Caco-2 (cell line): Measurements from ENCODE around the gene XRN2. TPM values are rescaled to one million over a fixed set of nuclear protein-coding genes. Genes with fewer than 3 reads are reported as not detected.

ENCODE experiments used
- BruUV-seq: library from RNA; stranded (reverse); fragments of 400-500 nt; replicated peaks from 2 replicates; lab custom pipeline; 2021; lab: Mats Ljungman, UMichigan
- CTCF ChIA-PET: fragments of 300-600 bp; sonication (Branson Sonifier 250); formaldehyde crosslinking; loops from one replicate; lab custom pipeline; 2022; ENCODE audit warnings: antibody characterized with exemption; lab: Charles Lee
- POLR2A ChIA-PET: fragments of 300-600 bp; sonication (Branson Sonifier 250); formaldehyde crosslinking; loops from one replicate; lab custom pipeline; 2022; ENCODE audit warnings: antibody characterized with exemption; lab: Charles Lee
- DNase-seq, 2 experiments: peaks; one replicate each; pipeline versions ENCODE4 v3.0.0 to v3.0.0-alpha.2; 2020 to 2022
- H3K27me3 ChIP-seq: replicated peaks from 2 replicates; pipeline ENCODE4 v1.6.0; 2011; ENCODE audit warnings: low read length; ENCODE audit not compliant: control insufficient read depth, insufficient read depth
- H3K36me3 ChIP-seq: 2 replicates; pipeline ENCODE4 v1.5.1; 2011; ENCODE audit warnings: low read length; ENCODE audit not compliant: control insufficient read depth, insufficient read depth
- H3K4me1 ChIP-seq: fragments of 250-450 bp; sonication (Bioruptor Pico); 2 replicates; pipeline ENCODE4 v1.5.1; 2020; ENCODE audit warnings: mild to moderate bottlenecking
- H3K4me3 ChIP-seq: 2 replicates; pipeline ENCODE4 v1.5.1; 2011; ENCODE audit warnings: low read depth, mild to moderate bottlenecking, control low read depth, low read length
- H3K9me3 ChIP-seq: fragments of 250-450 bp; sonication (Bioruptor Pico); 2 replicates; pipeline ENCODE4 v1.5.1; 2020; ENCODE audit warnings: mild to moderate bottlenecking, moderate library complexity
- H3K27ac Mint-ChIP-seq: one replicate; pipeline ENCODE4 v1.8.0; 2022; ENCODE audit warnings: mixed read lengths; ENCODE audit not compliant: unreplicated experiment
- H3K27me3 Mint-ChIP-seq: one replicate; pipeline ENCODE4 v1.8.0; 2022; ENCODE audit warnings: mixed read lengths; ENCODE audit not compliant: insufficient read depth, unreplicated experiment
- H3K36me3 Mint-ChIP-seq: one replicate; pipeline ENCODE4 v1.8.0; 2022; ENCODE audit warnings: mild to moderate bottlenecking, mixed read lengths; ENCODE audit not compliant: insufficient read depth, unreplicated experiment
- H3K4me1 Mint-ChIP-seq: one replicate; pipeline ENCODE4 v1.8.0; 2022; ENCODE audit warnings: low read depth, mixed read lengths; ENCODE audit not compliant: unreplicated experiment
- H3K4me3 Mint-ChIP-seq: one replicate; pipeline ENCODE4 v1.8.0; 2022; ENCODE audit warnings: mild to moderate bottlenecking, moderate library complexity, mixed read lengths; ENCODE audit not compliant: unreplicated experiment
- H3K9me3 Mint-ChIP-seq: one replicate; pipeline ENCODE4 v1.8.0; 2022; ENCODE audit warnings: mixed read lengths; ENCODE audit not compliant: unreplicated experiment
- intact Hi-C: fragments of 100-400 bp; cut with micrococcal nuclease; formaldehyde crosslinking; loops from one replicate; pipeline ENCODE4 v1.10.0; 2022; ENCODE audit not compliant: unreplicated experiment
- total RNA-seq: library from RNA; stranded (reverse); gene quantifications from 2 replicates; pipeline ENCODE4 v1.2.3, GENCODE V29; 2022
- TF ChIP-seq, protein P1 (sequence below), 2 experiments: fragments of 200-600 bp in 1 of 2; IDR thresholded peaks; 1 replicate in 1 of 2; 2 replicates in 1 of 2; pipeline versions ENCODE4 v1.5.1 to v1.8.0; 2011 to 2022; ENCODE audit warnings: antibody characterized with exemption in 1 of 2, control low read depth in 1 of 2, inconsistent platforms in 1 of 2, low read depth in 1 of 2, low read length in 1 of 2, mild to moderate bottlenecking in 1 of 2, moderate library complexity in 1 of 2; ENCODE audit not compliant: insufficient read depth in 1 of 2, severe bottlenecking in 1 of 2, unreplicated experiment in 1 of 2

XRN2 gene
- total RNA-seq, 1 experiment from 2014 or later: 86.3 TPM

DNA sequence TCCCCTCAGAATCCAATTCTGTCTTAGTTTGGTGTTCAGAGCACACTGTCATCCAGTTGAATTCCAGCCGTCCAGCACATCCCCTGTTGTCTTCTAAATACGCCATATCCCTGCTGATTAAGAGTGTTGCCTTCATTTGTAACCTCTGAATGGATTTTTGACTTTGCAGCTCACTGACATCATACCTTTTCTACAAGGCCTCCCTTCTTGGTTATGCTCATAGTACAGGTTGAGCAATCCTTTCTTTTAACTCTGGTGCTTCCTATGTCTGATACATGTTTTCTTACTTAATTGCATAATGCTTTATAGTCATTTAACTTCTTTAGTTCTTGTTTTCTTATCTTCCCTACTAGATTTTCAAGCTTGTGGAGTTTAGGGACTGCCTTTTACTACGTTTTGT lies 36.4 kb downstream of the XRN2 start:
- intact Hi-C loops: no loop called here
- Histone ChIP-seq H3K4me1 (no peaks in the 10 kb centered on the region), H3K4me3 (no peak overlapping the region), H3K27me3 (no peaks in the 10 kb centered on the region), H3K36me3 (no peaks in the 10 kb centered on the region; the same call in 1 of the 2 replicates), H3K9me3 (no peaks in the 10 kb centered on the region)
- ChIA-PET POLR2A (interaction anchor here (0.7 kb wide), 1 partner anchor 36 kb away, joined by 3 read pairs; the partner anchor contains the start of gene XRN2), CTCF (no interaction called here)
- no peaks in the 10 kb centered on the region for H3K9me3 Mint-ChIP-seq
- no peak overlapping the region for H3K4me3 Mint-ChIP-seq
- no peak for DNase-seq
- peak overlapping the region; percentile 3 for H3K27ac Mint-ChIP-seq
- TF ChIP-seq, protein P1, sequence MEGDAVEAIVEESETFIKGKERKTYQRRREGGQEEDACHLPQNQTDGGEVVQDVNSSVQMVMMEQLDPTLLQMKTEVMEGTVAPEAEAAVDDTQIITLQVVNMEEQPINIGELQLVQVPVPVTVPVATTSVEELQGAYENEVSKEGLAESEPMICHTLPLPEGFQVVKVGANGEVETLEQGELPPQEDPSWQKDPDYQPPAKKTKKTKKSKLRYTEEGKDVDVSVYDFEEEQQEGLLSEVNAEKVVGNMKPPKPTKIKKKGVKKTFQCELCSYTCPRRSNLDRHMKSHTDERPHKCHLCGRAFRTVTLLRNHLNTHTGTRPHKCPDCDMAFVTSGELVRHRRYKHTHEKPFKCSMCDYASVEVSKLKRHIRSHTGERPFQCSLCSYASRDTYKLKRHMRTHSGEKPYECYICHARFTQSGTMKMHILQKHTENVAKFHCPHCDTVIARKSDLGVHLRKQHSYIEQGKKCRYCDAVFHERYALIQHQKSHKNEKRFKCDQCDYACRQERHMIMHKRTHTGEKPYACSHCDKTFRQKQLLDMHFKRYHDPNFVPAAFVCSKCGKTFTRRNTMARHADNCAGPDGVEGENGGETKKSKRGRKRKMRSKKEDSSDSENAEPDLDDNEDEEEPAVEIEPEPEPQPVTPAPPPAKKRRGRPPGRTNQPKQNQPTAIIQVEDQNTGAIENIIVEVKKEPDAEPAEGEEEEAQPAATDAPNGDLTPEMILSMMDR (IDR thresholded peaks at IDR 0.05; ENCODE audit: insufficient read depth in 1 of 2, low read depth in 1 of 2, low read length in 1 of 2, severe bottlenecking in 1 of 2, unreplicated experiment in 1 of 2): no peak
- no peaks in the 10 kb centered on the region for H3K27me3 Mint-ChIP-seq
- H3K4me1 Mint-ChIP-seq: no peaks in the 10 kb centered on the region
- H3K36me3 Mint-ChIP-seq: peaks cover 64% of the 10 kb centered on the region
- no TSS peak for BruUV-seq

DNA sequence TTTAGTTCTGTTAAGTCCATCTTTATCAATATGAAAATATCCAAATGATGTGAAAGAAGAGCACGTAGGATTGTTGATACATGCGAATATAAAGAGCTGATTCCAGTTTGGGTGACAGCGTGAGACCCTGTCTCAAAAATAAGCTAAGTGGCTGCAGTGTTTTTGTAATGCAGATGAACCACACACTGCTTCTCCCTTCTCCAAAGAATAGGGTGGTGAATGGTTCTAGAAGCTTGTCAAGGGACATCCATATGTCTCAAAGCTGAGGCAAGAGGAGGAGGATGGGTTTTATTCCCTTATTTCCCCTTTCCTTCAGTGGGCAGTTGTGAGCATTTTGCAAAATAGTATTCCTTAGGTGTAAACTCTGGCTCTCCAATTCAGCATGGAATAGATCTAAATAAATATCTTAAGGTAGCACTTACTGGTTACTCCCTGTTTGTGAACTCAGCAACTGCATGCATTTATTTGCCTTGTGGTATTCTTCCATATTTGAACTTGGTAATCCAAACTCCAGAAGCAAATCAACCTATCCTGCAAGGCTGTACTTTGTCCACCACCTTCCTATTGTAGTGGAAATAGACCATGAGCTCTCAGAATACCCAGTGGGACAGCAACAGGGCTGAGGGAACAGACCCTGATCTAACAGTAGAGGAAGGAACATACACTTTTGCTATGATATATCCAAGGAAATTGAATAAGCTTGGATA lies 38.0 kb downstream of the XRN2 start:
- Mint-ChIP-seq H3K4me3 (no peak overlapping the region), H3K27ac (no peak overlapping the region), H3K36me3 (peaks cover 52% of the 10 kb centered on the region), H3K4me1 (no peaks in the 10 kb centered on the region), H3K9me3 (no peaks in the 10 kb centered on the region), H3K27me3 (no peaks in the 10 kb centered on the region)
- Histone ChIP-seq H3K27me3 (no peaks in the 10 kb centered on the region), H3K4me1 (no peaks in the 10 kb centered on the region), H3K36me3 (no peaks in the 10 kb centered on the region; the same call in 1 of the 2 replicates), H3K9me3 (no peaks in the 10 kb centered on the region), H3K4me3 (no peak overlapping the region)
- TF ChIP-seq, protein P1 (IDR thresholded peaks at IDR 0.05; ENCODE audit: insufficient read depth in 1 of 2, low read depth in 1 of 2, low read length in 1 of 2, severe bottlenecking in 1 of 2, unreplicated experiment in 1 of 2): no peak
- POLR2A ChIA-PET: no interaction called here
- intact Hi-C loops: no loop called here
- CTCF ChIA-PET: no interaction called here
- DNase-seq: no peak
- no TSS peak for BruUV-seq

DNA sequence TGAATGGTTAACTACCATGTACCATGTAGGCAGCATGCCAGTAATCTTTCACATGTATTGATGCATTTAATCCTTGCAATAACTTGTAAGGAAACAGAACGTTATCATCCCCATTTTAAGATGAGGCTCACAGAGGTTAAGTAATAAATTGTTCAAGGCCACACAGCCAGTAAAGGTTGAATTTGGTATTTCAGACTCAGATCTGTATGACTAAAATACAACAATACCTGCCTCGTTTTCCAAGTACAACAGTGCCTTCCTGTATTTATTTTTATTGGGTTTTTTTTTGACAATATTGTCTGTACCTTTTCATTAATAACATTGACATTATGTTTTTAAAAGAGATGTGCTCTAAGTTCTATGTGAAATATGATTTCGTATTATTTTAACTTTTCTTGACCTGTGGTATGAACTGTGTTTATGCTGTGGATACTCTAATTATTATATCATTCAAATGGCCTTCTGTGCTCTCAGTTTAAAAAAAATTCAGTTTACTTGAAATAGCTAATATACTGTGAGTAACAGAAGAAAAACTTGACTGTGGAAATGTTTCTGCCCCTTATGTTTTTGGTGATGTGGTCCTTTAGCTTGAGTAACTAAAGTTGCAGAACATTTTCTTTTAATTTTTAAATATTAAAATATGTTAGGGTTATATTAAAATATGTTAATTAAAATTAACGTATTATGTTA lies 39.7 kb downstream of the XRN2 start:
- H3K27me3 ChIP-seq: no peaks in the 10 kb centered on the region
- Mint-ChIP-seq H3K36me3 (peaks cover 52% of the 10 kb centered on the region), H3K4me3 (no peak overlapping the region), H3K4me1 (no peaks in the 10 kb centered on the region), H3K27ac (no peak overlapping the region), H3K9me3 (no peaks in the 10 kb centered on the region), H3K27me3 (no peaks in the 10 kb centered on the region)
- no TSS peak for BruUV-seq
- no peak for DNase-seq
- intact Hi-C loops: no loop called here
- TF ChIP-seq, protein P1 (IDR thresholded peaks at IDR 0.05; ENCODE audit: insufficient read depth in 1 of 2, low read depth in 1 of 2, low read length in 1 of 2, severe bottlenecking in 1 of 2, unreplicated experiment in 1 of 2): no peak
- ChIA-PET CTCF (no interaction called here), POLR2A (no interaction called here)
- no peaks in the 10 kb centered on the region for H3K9me3 ChIP-seq
- H3K36me3 ChIP-seq: no peaks in the 10 kb centered on the region; the same call in none of the 2 replicates
- no peaks in the 10 kb centered on the region for H3K4me1 ChIP-seq
- H3K4me3 ChIP-seq: no peak overlapping the region
